HG02759 (cell line): ENCODE data around the gene SLMAP.

Source experiments
- ATAC-seq: cut with Tn5 transposase; IDR thresholded peaks from one replicate; pipeline ENCODE4 v1.9.1; 2021; ENCODE audit warnings: mild to moderate bottlenecking, moderate library complexity; ENCODE audit not compliant: unreplicated experiment

The SLMAP gene, protein sequence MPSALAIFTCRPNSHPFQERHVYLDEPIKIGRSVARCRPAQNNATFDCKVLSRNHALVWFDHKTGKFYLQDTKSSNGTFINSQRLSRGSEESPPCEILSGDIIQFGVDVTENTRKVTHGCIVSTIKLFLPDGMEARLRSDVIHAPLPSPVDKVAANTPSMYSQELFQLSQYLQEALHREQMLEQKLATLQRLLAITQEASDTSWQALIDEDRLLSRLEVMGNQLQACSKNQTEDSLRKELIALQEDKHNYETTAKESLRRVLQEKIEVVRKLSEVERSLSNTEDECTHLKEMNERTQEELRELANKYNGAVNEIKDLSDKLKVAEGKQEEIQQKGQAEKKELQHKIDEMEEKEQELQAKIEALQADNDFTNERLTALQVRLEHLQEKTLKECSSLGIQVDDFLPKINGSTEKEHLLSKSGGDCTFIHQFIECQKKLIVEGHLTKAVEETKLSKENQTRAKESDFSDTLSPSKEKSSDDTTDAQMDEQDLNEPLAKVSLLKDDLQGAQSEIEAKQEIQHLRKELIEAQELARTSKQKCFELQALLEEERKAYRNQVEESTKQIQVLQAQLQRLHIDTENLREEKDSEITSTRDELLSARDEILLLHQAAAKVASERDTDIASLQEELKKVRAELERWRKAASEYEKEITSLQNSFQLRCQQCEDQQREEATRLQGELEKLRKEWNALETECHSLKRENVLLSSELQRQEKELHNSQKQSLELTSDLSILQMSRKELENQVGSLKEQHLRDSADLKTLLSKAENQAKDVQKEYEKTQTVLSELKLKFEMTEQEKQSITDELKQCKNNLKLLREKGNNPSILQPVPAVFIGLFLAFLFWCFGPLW

DNA sequence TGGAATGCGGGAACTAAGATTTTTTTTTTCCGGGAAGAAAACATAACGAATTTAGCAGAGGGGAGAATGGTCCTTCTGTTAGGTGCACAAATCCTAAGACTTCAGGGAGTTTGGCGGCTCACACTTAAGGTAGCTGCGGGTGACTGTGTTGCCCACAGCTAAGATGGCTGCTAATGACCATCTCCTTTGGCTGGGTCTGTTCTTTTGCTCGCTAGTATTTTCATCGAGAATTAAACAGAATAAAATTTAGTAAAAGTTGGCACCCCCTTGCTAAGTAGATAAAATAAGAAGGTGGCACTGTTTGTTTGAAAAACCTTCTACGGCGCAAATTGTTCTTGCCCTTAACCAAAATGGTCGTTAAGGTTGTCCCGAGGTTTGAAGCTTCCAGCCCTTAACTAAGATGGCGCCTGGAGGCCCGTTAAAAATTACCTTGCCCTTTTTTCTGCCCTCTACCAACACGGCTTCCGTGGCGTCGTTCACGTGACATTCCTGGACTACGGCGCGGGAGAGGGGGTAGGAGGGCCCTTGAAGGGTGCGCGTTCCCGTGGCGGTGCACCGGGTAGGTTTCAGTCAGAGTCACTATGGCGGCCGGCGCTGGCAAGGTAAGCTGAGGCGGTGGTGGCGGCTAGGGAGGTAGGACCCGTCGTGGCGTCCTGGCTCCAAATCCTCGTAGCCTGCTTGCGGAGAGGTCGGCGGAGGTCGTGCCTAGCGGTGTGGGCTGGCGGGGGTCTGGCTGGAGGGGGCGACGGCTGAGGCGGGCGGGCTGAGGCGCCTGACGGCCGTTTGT, at the start of gene SLMAP:
TSS of gene SLMAP (plus strand) at position 569 of the 787 bp plus-strand sequence. CDS start 1,343 bp downstream, outside the sequence.
- peak; percentile 95 for ATAC-seq

GRCh38 chr3:57706462-57706861, 49.6 kb upstream of the SLMAP start:
- no peak for ATAC-seq

DNA sequence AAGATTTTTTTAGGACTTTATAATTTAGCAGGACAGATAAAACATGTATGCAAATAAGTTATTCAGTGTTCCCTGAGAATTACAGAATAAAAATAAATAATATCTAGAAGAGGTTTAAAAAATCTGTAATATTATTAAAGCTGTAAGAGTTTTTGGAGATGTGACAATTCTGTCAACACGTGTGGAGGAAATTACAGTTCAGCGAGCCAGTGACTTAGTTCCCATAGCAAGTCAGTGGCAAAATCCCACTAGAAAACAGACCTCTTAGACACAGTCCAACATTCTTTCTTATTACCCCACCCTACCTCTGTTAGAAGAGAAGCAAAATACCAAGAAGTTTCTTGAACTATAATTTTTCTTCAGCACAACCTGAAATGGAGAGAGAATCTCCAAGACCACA, 47.1 kb upstream of the SLMAP start:
- ATAC-seq = no peak

GRCh38 chr3:57709559-57709958, 46.5 kb upstream of the SLMAP start:
- no peak for ATAC-seq

- no peak for ATAC-seq
These were observed 40.4 kb upstream of the SLMAP start for GRCh38 chr3:57715686-57716085.

- no peak for ATAC-seq
These were observed 38.8 kb upstream of the SLMAP start for GRCh38 chr3:57717205-57717868.

GRCh38 chr3:57718118-57718517, 38.0 kb upstream of the SLMAP start:
- no peak for ATAC-seq

DNA sequence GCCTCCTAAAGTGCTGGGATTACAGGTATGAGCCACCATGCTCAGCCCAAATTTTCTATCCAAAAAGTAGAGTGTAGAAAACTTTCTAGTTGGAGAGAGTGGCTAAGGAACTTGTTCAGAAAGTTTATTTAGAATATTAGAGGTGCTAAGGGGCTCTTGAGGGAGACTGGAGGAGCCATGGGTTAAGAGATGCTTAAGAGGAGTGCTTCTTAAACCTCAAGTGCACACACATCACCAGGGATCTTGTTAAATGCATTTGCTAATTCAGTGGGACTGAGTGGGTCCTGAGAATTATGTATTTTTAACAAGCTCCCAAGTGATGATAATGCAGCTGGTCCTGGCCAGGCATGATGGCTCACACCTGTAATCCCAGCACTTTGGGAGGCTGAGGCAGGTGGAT, 29.7 kb upstream of the SLMAP start:
- ATAC-seq = no peak

DNA sequence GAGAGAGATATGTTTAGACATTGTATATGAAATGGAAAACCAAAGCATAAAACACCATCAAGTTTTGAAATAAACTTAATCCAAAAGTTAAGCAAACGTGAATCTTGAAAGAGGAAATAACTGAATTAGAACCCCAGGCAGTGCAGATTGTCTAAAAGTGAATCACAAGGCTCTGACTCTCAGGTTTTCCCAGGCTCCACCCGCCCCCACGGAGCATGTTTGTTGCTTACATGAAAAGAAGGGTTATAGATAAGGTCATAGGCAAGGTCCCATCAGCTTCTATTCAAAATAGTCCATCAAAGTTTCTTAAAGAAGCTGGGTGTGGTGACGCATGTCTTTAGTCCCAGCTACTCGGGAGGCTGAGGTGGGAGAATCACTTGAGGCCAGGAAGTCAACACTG, 29.0 kb upstream of the SLMAP start:
- ATAC-seq = no peak

DNA sequence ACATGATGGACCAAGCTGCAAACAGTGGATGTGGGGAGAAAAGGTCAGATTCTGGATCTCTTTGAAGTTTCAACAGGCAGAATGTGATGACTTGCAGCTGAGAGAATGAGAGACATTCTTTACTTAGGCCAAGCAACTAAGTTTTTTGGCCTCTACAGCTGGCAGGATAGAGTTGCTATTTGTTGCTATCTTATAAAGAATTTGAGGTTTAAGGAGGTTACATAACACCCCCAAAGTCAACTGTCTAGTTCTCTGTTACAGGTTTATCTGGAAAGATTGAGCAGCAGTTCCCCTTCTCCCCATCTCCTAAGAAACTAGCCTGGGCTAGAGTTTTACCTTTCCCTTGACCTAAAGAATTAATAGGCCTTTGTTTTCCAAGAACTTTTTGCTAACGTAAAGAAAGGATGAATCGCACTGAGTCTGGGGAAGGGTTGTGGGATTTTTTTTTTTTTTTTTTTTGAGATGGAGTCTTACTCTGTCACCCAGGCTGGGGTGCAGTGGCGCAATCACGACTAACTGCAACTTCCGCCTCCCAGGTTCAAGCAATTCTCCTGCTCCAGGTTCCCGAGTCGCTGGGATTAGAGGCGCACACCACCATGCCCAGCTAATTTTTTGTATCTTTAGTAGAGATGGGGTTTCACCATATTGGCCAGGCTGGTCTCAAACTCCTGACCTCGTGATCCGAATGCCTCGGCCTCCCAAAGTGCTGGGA, 26.6 kb upstream of the SLMAP start:
- no peak for ATAC-seq

DNA sequence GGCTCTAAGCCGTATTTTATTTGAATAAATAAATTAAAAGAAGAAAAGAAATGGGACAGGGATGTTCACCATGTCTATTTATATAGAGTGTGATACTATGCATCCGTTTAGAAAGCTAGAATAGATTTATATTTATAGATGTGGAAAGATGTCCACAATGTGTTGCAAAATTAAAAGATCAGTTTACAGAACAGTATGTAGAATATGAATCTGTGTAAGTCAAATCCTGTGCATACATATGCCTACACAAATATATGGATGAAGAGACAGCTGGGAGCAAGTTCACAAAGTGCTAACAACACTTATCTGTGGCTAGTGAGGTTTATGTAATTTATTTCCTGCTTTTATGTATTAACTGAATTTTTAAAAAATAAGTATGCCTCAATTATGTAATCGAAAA, 25.4 kb upstream of the SLMAP start:
- no peak for ATAC-seq

DNA sequence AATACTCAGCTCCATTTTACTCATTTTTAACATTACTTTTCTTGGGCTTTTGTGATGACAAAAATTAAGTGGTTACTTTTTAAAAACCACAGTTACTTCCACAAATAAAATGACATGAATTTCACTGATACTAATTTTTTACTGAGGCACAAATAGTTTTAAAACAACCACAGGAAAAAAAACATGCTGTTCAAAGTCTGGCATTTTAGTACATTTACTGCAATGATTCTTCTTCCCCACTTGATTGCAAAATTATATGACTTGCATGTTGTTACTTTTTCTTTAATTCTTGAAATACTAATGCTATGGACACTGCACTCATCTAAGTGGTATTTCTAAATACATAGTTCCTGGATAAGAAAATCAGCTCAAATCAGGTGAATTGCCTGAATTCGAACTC, 24.8 kb upstream of the SLMAP start:
- no peak for ATAC-seq

- no peak for ATAC-seq
These were observed 22.3 kb upstream of the SLMAP start for GRCh38 chr3:57733790-57734189.

GRCh38 chr3:57735405-57735804, 20.7 kb upstream of the SLMAP start:
- ATAC-seq = no peak

GRCh38 chr3:57737840-57738239, 18.3 kb upstream of the SLMAP start:
- no peak for ATAC-seq

GRCh38 chr3:57738391-57738790, 17.7 kb upstream of the SLMAP start:
- no peak for ATAC-seq

GRCh38 chr3:57740027-57740426, 16.1 kb upstream of the SLMAP start:
- ATAC-seq = no peak

DNA sequence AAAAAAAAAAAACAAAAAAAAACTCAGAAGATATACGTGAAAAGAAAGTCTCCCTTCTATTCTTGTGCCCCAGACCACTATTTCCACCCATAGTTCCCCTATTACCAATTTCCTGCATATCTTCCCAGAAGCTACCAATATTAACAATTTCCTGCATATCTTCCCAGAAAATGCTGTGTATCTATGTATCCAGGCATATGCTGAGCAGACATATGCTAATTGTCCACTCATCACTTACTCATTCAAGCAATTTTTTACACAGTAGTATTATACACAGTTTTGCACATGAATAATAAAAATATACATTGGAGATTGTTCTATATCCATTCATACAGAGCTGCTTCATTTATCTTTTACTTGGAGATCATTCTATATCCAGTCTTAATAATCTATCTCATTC, 12.6 kb upstream of the SLMAP start:
- ATAC-seq = no peak

- ATAC-seq = no peak
These were observed 11.0 kb upstream of the SLMAP start for GRCh38 chr3:57745101-57745500.
